Measurements from ENCODE around the gene NRXN3.

NRXN3 gene

GRCh38 chr14:79915406-79915805 is 1745.2 kb downstream of the NRXN3 start:
- CTCF ChIA-PET: interaction anchor here (0.6 kb wide), 1 partner anchor 192 kb away, joined by 3 read pairs; no protein-coding TSS in a partner anchor
- TF ChIP-seq ZNF384 (IDR thresholded peaks at IDR 0.05) (no peak), NFRKB (IDR thresholded peaks at IDR 0.05) (no peak), FOXA1 (IDR thresholded peaks at IDR 0.05) (no peak), SUZ12 (IDR thresholded peaks at IDR 0.05) (no peak), TARDBP (IDR thresholded peaks at IDR 0.05) (no peak), PKNOX1 (IDR thresholded peaks at IDR 0.05) (no peak), SP1 (IDR thresholded peaks at IDR 0.05) (no peak), ARNT (IDR thresholded peaks at IDR 0.05) (no peak), FOXM1 (IDR thresholded peaks at IDR 0.05; ENCODE audit: borderline replicate concordance) (no peak), ELF4 (IDR thresholded peaks at IDR 0.05) (no peak)
- DNase-seq (ENCODE audit: extremely low spot score): no peak
- POLR2A ChIA-PET: no interaction called here

DNA sequence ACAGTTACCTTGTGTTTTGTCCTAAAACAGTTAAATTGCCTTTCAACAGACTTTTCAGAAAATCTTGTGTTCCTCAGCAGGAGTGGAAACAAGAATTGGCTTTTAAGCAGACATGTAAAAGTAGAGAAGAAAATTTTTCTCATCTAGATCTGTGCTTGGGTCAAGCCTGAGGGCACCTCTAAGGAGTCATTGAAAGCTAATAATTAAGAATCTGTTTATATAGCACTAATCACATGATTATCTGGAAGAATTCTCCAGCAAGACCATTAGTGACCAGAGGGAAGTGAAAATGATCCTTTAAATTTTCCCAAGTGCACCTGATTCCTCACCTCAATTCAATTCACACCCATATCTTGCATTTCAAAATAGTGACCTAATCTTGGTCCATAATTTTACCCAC is 1746.1 kb downstream of the NRXN3 start:
- POLR2A ChIA-PET: no interaction called here
- CTCF ChIA-PET: interaction anchor here (0.7 kb wide), 1 partner anchor 1252 kb away, joined by 3 read pairs; no protein-coding TSS in a partner anchor
- TF ChIP-seq ARNT (IDR thresholded peaks at IDR 0.05): no peak
- TF ChIP-seq PKNOX1 (IDR thresholded peaks at IDR 0.05): no peak
- no peak for TF ChIP-seq SP1 (IDR thresholded peaks at IDR 0.05)
- TF ChIP-seq ZNF384 (IDR thresholded peaks at IDR 0.05): no peak
- no peak for TF ChIP-seq SUZ12 (IDR thresholded peaks at IDR 0.05)
- no peak for TF ChIP-seq BHLHE40 (IDR thresholded peaks at IDR 0.05; ENCODE audit: borderline replicate concordance)
- no peak for TF ChIP-seq FOXK2 (IDR thresholded peaks at IDR 0.05)
- TF ChIP-seq LEF1 (IDR thresholded peaks at IDR 0.05; ENCODE audit: borderline replicate concordance): no peak
- TF ChIP-seq FOXM1 (IDR thresholded peaks at IDR 0.05; ENCODE audit: borderline replicate concordance): no peak
- no peak for TF ChIP-seq L3MBTL2 (conservative IDR thresholded peaks at IDR 0.05)
- no peak for TF ChIP-seq ELF4 (IDR thresholded peaks at IDR 0.05)
- TF ChIP-seq NFRKB (IDR thresholded peaks at IDR 0.05): no peak
- TF ChIP-seq HDGF (IDR thresholded peaks at IDR 0.05; ENCODE audit: borderline replicate concordance): no peak
- no peak for TF ChIP-seq FOXA1 (IDR thresholded peaks at IDR 0.05)
- no peak for TF ChIP-seq TARDBP (IDR thresholded peaks at IDR 0.05)
- no peak for DNase-seq (ENCODE audit: extremely low spot score)

DNA sequence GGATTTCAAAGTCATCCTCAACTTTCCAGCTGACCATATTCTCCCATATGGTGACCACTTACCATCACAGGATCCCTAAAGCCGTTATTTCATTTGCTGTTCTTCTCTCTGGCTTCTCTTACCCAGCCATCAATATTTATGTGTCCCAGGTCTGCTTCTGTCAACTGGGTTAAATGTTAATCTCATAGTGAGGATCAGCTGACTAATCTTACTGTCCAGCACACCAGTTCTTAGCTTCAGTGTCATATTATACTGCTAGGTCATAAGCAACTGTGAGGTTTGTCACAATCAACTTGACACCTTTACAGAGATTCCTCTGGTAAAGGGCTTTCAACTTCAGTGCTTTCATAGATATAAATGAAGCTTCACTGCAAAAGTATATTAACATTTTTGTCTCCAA is 1746.7 kb downstream of the NRXN3 start:
- CTCF ChIA-PET: no interaction called here
- TF ChIP-seq FOXM1 (IDR thresholded peaks at IDR 0.05; ENCODE audit: borderline replicate concordance) (no peak), NFRKB (IDR thresholded peaks at IDR 0.05) (no peak), BHLHE40 (IDR thresholded peaks at IDR 0.05; ENCODE audit: borderline replicate concordance) (no peak), FOXA1 (IDR thresholded peaks at IDR 0.05) (no peak), PKNOX1 (IDR thresholded peaks at IDR 0.05) (no peak), ZNF384 (IDR thresholded peaks at IDR 0.05) (no peak), CTBP1 (IDR thresholded peaks at IDR 0.05; ENCODE audit: borderline replicate concordance) (no peak), LEF1 (IDR thresholded peaks at IDR 0.05; ENCODE audit: borderline replicate concordance) (no peak), SUZ12 (IDR thresholded peaks at IDR 0.05) (no peak), TARDBP (IDR thresholded peaks at IDR 0.05) (no peak), ARNT (IDR thresholded peaks at IDR 0.05) (no peak), HDGF (IDR thresholded peaks at IDR 0.05; ENCODE audit: borderline replicate concordance) (no peak), SP1 (IDR thresholded peaks at IDR 0.05) (no peak), FOXK2 (IDR thresholded peaks at IDR 0.05) (no peak), L3MBTL2 (conservative IDR thresholded peaks at IDR 0.05) (no peak), ELF4 (IDR thresholded peaks at IDR 0.05) (no peak)
- no peak for DNase-seq (ENCODE audit: extremely low spot score)
- POLR2A ChIA-PET: no interaction called here

All from HEK293T (cell line).